ENCODE results near the gene PRSS1. TPM values are rescaled to one million over a fixed set of nuclear protein-coding genes. Genes with fewer than 3 reads are reported as not detected.

Gene PRSS1
- polyA plus RNA-seq, 3 donors from 2014 or later: 0.13 TPM; not detected in 2

Other genes starting within 250 kb of the PRSS1 start
- gene PRSS2, start 21.5 kb downstream of the PRSS1 start, polyA plus RNA-seq: not detected
- gene EPHB6, start 105.6 kb downstream of the PRSS1 start, polyA plus RNA-seq: 1 to 10 TPM; 2.4 to 3.8 (median 2.6) TPM
- not detected for gene TRPV6, start 136.3 kb downstream of the PRSS1 start, polyA plus RNA-seq
- not detected for gene TRPV5, start 184.3 kb downstream of the PRSS1 start, polyA plus RNA-seq
- gene LLCFC1, start 190.0 kb downstream of the PRSS1 start, polyA plus RNA-seq: not detected
- not detected for gene KEL, start 212.9 kb downstream of the PRSS1 start, polyA plus RNA-seq

Data from immature natural killer cell (primary cell).